ENCODE data around the gene GALC.
"Not testable (repeated sequence)": the region's sequence is repeated elsewhere in the genome, so short reads cannot be mapped to it uniquely, and the experiment has no call there.

GALC gene

GRCh38 chr14:87992718-87993628, at the start of gene GALC:
TSS of gene GALC (minus strand) at chr14:87993182. CDS start at chr14:87993164, 18 bp downstream.
- DNase-seq (ENCODE audit: low spot score): peak; percentile 96

DNA sequence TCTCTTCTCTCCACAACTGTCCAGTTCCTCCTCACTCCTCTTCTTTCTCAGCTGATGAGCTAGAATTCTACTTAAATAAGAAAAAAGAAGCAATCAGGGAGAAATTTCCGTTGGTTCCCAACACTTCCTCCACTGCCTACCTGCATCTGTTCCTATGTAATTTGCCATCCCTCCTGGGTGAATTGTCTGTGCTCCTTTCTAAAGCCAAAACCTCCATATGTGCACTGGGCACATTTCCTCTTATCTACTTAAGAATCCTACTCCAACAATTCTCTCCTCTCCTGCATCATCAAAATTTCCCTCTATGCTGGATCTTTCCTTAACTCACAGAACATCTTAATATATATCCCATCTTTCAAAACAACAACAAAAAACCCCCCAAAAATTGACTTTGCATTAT, 47.2 kb upstream of the GALC start:
- DNase-seq (ENCODE audit: low spot score): no peak

DNA sequence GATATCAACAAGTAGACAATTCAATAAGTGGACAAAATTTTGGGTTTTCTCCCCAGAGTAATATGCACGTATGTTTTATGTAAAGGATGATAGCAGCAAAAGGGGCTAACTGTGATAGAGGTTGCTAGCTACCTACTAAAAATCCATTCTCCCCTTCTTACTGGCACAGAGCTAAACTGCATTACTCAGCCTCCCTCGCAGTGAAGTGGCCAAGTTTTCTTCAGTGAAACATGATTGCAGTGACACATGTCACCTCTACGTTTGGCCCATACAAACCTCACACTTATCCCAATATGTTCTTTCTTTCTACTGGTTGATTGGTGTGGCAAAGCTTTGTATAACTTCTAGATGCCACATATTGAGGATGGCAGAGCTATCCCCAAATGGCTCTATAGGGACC, 46.2 kb upstream of the GALC start:
- no peak for DNase-seq (ENCODE audit: low spot score)

DNA sequence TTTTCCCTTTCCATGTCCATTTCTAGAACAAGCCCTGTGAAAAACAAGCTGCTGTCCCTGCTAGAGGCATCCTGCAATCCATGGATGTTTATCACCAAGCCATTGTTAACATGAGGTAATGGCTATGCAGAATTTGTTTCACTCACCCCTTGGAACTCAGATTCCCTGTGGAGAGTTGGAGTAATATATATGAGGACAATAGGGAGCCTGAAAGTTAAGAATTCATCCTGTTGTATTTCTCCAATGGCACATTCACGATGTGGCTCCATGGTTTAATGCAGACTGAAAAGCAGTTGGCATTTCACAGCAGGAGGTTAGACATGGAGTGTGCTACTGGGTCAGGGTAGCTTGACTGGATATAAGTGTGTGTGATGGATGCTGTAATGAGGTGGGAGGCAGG, 44.3 kb upstream of the GALC start:
- no peak for DNase-seq (ENCODE audit: low spot score)

- DNase-seq (ENCODE audit: low spot score): no peak
Observed at GRCh38 chr14:88036422-88036821, 43.4 kb upstream of the GALC start.

GRCh38 chr14:88034076-88034475, 41.1 kb upstream of the GALC start:
- DNase-seq (ENCODE audit: low spot score): no peak

DNA sequence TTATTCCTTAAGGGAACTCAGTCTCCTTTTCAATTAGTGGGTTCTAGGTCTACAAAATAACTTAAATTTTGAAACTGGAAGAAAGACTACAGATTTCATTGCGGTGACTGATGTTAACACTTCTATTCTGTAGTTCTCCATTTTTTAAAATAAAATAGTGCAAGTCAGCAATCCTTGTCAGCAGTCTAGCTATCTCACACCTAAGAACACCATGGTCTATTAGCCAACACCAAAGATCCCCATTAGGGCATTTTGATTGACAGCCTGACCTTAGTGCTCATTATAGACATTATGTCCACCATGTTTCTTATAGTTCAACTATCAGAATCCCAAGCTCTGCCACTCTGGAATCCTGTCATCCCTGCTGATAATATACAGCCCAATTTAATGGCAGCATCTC, 39.4 kb upstream of the GALC start:
- no peak for DNase-seq (ENCODE audit: low spot score)

GRCh38 chr14:88030892-88031291, 37.9 kb upstream of the GALC start:
- no peak for DNase-seq (ENCODE audit: low spot score)

GRCh38 chr14:88030079-88030478, 37.1 kb upstream of the GALC start:
- DNase-seq (ENCODE audit: low spot score): no peak

DNA sequence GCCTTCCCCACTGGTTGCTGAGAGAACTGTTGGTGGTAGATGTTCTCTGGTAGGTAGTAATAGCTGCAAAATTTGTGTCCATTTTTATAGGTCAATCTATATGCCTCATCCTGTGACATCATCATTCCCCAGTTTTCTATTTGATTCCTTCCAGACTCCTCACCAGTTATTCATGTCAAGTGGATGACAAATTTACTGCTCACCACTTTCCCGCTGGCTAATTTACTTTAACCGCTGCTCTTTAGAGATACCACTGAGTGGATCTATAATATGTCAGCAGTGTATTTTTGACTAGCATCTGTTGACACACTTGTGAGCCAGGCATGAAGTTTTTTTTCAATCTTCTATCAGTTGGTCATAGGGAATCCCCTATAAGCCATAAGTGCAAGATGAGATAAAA, 36.5 kb upstream of the GALC start:
- DNase-seq (ENCODE audit: low spot score): peak; percentile 28

DNA sequence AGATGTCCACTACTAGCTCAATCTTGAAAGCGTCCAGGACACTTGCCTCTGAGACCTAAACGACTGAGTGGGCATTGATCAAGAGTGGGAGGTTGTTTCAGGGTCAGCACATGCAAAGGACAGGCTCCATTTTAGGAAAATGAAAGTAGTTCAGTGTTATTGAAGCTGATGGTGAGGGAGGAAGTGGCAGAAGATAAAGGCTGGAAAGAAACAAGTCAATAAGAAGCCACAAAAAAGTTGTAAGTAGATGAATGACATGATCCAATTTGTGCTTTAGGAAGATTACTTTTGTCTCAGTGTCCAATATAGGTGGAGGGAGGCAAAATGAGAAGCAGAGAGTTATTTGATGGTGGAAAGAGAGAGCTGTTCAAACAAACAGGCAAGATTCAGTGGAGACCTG, 33.9 kb upstream of the GALC start:
- no peak for DNase-seq (ENCODE audit: low spot score)

DNA sequence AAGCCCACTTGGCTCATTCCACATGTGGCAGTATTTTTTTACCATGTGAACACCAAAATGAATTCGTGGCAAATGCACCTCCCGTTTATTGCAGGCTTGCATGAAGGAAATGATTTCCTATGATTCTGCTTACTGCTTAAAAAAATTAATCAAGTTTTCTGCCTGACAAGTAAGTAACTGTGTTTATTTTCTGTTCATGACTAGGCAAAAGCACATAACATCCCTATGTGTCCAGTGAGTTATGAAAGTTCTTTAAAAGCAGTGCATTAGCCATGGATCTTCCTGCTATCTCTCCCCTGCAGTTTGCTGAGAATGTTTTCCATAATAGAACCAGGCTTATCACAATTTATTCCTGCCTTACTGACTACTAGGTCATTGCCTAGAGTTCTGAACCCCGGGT, 32.3 kb upstream of the GALC start:
- no peak for DNase-seq (ENCODE audit: low spot score)

DNA sequence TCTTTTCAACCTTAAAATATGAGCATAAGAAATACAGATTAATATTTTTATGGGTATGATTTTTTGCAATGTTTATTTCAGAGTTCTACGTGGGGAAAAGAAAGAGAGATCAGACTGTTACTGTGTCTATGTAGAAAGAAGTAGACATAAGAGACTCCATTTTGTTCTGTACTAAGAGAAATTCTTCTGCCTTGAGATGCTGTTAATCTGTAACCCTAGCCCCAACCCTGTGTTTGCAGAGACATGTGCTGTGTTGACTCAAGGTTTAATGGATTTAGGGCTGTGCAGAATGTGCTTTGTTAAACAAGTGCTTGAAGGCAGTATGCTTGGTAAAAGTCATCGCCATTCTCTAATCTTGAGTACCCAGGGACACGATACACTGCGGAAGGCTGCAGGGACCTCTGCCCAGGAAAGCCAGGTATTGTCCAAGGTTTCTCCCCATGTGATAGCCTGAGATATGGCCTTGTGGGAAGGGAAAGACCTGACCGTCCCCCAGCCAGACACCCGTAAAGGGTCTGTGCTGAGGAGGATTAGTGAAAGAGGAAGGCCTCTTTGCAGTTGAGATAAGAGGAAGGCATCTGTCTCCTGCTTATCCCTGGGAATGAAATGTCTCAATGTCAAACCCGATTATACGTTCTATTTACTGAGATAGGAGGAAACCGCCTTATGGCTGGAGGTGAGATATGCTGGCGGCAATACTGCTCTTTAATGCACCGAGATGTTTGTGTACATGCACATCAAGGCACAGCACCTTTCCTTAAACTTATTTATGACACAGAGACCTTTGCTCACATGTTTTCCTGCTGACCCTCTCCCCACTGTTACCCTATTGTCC, 31.5 kb upstream of the GALC start:
- not testable (repeated sequence) for DNase-seq (ENCODE audit: low spot score)

- DNase-seq (ENCODE audit: low spot score): peak; percentile 27
Observed at GRCh38 chr14:88023658-88024187, 30.7 kb upstream of the GALC start.

DNA sequence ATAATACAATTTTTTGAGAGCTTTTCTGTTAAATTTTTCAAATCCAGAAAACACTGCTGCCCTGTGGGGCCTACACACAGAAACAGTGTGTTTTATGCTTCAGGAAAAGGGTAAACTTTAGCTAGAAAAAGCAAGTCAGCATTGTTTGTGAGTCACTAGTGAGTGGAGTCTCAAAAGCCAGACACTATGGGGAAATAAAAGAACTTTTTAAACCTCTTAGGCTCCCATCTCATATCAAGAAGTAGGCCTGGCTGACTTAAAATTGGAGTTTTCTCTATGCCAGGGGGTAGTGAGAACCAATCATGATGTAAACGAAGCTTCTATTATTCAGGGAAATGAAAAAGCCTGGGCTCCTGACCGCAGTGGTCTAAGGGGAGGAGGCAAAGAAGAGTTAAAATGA, 24.6 kb upstream of the GALC start:
- no peak for DNase-seq (ENCODE audit: low spot score)

- no peak for DNase-seq (ENCODE audit: low spot score)
Observed at GRCh38 chr14:88016768-88017167, 23.8 kb upstream of the GALC start.

GRCh38 chr14:88013750-88014349, 20.9 kb upstream of the GALC start:
- DNase-seq (ENCODE audit: low spot score): peak; percentile 57

DNA sequence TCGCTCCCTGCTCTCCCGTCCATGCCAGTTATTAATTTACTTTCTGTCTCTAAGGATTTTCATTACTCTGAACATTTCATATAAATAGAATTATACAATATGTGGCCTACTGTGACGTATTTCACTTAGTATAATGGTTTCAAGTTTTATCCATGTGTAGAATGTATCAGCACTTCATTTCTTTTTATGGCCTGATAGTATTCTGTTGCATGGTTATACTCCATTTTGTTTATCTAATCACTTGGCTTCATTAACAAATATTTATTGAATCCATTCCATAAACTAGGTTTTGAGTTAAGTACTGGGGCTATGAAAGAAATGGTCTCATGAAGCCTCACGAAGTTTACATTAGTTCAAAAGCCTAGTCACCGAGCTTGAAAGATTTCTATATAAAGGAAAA, 19.5 kb upstream of the GALC start:
- no peak for DNase-seq (ENCODE audit: low spot score)

GRCh38 chr14:88010331-88010730, 17.3 kb upstream of the GALC start:
- DNase-seq (ENCODE audit: low spot score): no peak

GRCh38 chr14:88009486-88009885, 16.5 kb upstream of the GALC start:
- DNase-seq (ENCODE audit: low spot score): no peak

GRCh38 chr14:88008039-88008742, 15.2 kb upstream of the GALC start:
- DNase-seq (ENCODE audit: low spot score): no peak

GRCh38 chr14:88007608-88008007, 14.6 kb upstream of the GALC start:
- peak; percentile 29 for DNase-seq (ENCODE audit: low spot score)

Data from CD4-positive, alpha-beta T cell treated with Interleukin-2 at 100 ng/mL for 4 hours (primary cell).